OCI-LY3 (cell line): ENCODE data around the gene RTF2.

ENCODE experiments used
- H2AFZ ChIP-seq: fragments of 200-600, 300-600 bp; shearing (Covaris generic); 2 replicates; pipeline ENCODE4 v1.6.0; 2014; ENCODE audit warnings: antibody characterized with exemption, low read depth, low read length
- H3K27ac ChIP-seq: fragments of 200-600, 300-600 bp; sonication (generic); 2 replicates; pipeline ENCODE4 v1.5.1; 2014; ENCODE audit warnings: mild to moderate bottlenecking, low read length, moderate library complexity, mixed read lengths
- H3K27me3 ChIP-seq: fragments of 200-600, 300-600 bp; sonication (generic); 2 replicates; pipeline ENCODE4 v1.6.1; 2014; ENCODE audit warnings: low read depth, low read length, mixed read lengths
- H3K36me3 ChIP-seq: fragments of 200-600, 300-600 bp; sonication (generic); replicated peaks from 2 replicates; pipeline ENCODE3; 2014; ENCODE audit warnings: low read depth, low read length, mixed read lengths
- H3K4me1 ChIP-seq: fragments of 300-600, 200-600 bp; sonication (generic); 2 replicates; pipeline ENCODE4 v1.6.1; 2014; ENCODE audit warnings: low read length, mixed read lengths
- H3K4me2 ChIP-seq: fragments of 200-600, 300-600 bp; sonication (generic); 2 replicates; pipeline ENCODE4 v1.6.1; 2014; ENCODE audit warnings: low read length, mixed read lengths
- H3K4me3 ChIP-seq: fragments of 300-600, 200-600 bp; sonication (generic); 2 replicates; pipeline ENCODE4 v1.5.1; 2014; ENCODE audit warnings: antibody characterized with exemption, mild to moderate bottlenecking, low read length, moderate library complexity
- H3K79me2 ChIP-seq: fragments of 300-600, 200-600 bp; shearing (Covaris generic); 2 replicates; pipeline ENCODE4 v1.6.1; 2014; ENCODE audit warnings: mild to moderate bottlenecking, low read length, mixed read lengths
- H3K9ac ChIP-seq: fragments of 300-600, 200-600 bp; shearing (Covaris generic); 2 replicates; pipeline ENCODE4 v1.6.0; 2014; ENCODE audit warnings: mild to moderate bottlenecking, low read length, moderate library complexity
- H3K9me3 ChIP-seq: fragments of 200-600, 300-600 bp; shearing (Covaris generic); 2 replicates; pipeline ENCODE4 v1.6.1; 2014; ENCODE audit warnings: low read length, mixed read lengths; ENCODE audit not compliant: insufficient read depth
- H4K20me1 ChIP-seq: fragments of 200-600, 300-600 bp; sonication (generic); 2 replicates; pipeline ENCODE4 v1.6.1; 2016; ENCODE audit warnings: low read length, mixed read lengths; ENCODE audit not compliant: insufficient read depth
- EZH2phosphoT487 ChIP-seq: fragments of 200-600 bp; shearing (Covaris generic); IDR thresholded peaks from 2 replicates; pipeline ENCODE4 v1.6.1; 2018; ENCODE audit warnings: antibody characterized with exemption, mixed run types, low read depth
- TF ChIP-seq, protein P1 (sequence below): fragments of 200-600, 300-600 bp; sonication (generic); IDR thresholded peaks from 2 replicates; pipeline ENCODE4 v1.5.1; 2014; ENCODE audit warnings: antibody characterized with exemption, low read length, low read depth

The RTF2 gene

DNA sequence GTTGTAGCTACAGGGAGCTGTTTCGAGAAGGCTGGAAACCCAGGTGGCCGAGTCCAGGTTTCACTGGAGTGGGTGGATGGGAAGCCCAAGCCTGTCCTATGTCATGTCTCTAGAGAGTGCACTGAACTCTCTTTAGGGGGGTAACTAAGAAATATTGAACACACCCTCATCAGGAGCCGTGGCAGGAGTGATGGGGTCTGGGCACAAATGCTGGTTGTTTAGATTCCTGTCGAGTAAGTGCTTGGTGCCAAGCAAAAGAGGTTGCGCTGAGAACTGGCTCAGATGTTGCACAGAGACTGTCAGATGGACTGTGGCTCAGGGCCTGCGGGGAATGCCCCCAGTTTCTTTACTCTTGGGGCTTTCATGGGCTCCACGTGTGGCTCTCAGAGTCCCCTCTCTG, 48.8 kb downstream of the RTF2 start:
- H3K4me3 ChIP-seq: no peak overlapping the region
- no peak overlapping the region for H3K27ac ChIP-seq
- no peaks in the 10 kb centered on the region for H3K27me3 ChIP-seq
- H4K20me1 ChIP-seq: 0 out of 2 replicates have a peak, but pooled peaks cover 3% of the 10 kb centered on the region
- no peaks in the 10 kb centered on the region for H3K79me2 ChIP-seq
- peaks cover 60% of the 10 kb centered on the region for H3K36me3 ChIP-seq
- no peak overlapping the region for H2AFZ ChIP-seq
- no peak overlapping the region for H3K4me2 ChIP-seq
- no peaks in the 10 kb centered on the region for H3K4me1 ChIP-seq
- TF ChIP-seq, protein P1, sequence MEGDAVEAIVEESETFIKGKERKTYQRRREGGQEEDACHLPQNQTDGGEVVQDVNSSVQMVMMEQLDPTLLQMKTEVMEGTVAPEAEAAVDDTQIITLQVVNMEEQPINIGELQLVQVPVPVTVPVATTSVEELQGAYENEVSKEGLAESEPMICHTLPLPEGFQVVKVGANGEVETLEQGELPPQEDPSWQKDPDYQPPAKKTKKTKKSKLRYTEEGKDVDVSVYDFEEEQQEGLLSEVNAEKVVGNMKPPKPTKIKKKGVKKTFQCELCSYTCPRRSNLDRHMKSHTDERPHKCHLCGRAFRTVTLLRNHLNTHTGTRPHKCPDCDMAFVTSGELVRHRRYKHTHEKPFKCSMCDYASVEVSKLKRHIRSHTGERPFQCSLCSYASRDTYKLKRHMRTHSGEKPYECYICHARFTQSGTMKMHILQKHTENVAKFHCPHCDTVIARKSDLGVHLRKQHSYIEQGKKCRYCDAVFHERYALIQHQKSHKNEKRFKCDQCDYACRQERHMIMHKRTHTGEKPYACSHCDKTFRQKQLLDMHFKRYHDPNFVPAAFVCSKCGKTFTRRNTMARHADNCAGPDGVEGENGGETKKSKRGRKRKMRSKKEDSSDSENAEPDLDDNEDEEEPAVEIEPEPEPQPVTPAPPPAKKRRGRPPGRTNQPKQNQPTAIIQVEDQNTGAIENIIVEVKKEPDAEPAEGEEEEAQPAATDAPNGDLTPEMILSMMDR: no peak
- TF ChIP-seq EZH2phosphoT487: no peak
- no peaks in the 10 kb centered on the region for H3K9me3 ChIP-seq
- H3K9ac ChIP-seq: no peak overlapping the region

DNA sequence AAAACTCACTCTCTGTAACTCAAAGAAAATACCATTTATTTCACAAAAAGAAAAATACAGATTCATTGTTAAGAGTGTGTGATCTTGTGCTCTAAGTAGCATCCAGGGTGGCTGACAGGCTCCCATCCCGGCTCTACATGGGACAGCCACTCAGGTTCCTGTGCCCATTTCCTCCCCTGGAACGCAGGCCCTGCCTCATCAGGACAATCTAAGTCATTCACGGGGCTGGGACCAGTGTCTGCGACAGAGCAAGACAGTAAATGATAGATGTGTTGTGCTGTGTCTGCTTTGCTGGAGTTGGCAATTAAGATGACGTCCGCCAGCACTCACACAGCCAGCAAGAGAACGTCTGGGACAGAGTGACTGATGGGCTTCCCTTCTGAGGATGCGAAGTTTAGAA, 49.2 kb downstream of the RTF2 start:
- Histone ChIP-seq H3K9ac (no peak overlapping the region), H4K20me1 (0 out of 2 replicates have a peak, but pooled peaks cover 3% of the 10 kb centered on the region), H3K4me3 (no peak overlapping the region), H3K79me2 (no peaks in the 10 kb centered on the region), H3K4me1 (no peaks in the 10 kb centered on the region), H3K27me3 (no peaks in the 10 kb centered on the region), H3K36me3 (peaks cover 57% of the 10 kb centered on the region), H3K9me3 (no peaks in the 10 kb centered on the region), H3K4me2 (no peak overlapping the region), H2AFZ (no peak overlapping the region), H3K27ac (no peak overlapping the region)
- TF ChIP-seq EZH2phosphoT487: no peak
- TF ChIP-seq, protein P1: no peak

- no peak overlapping the region for H3K4me2 ChIP-seq
- peaks cover 54% of the 10 kb centered on the region for H3K36me3 ChIP-seq
- no peak for TF ChIP-seq EZH2phosphoT487
- TF ChIP-seq, protein P1: no peak
- no peaks in the 10 kb centered on the region for H3K79me2 ChIP-seq
- H3K4me1 ChIP-seq: no peaks in the 10 kb centered on the region
- H3K4me3 ChIP-seq: no peak overlapping the region
- no peak overlapping the region for H3K9ac ChIP-seq
- no peaks in the 10 kb centered on the region for H3K9me3 ChIP-seq
- H3K27ac ChIP-seq: no peak overlapping the region
- 0 out of 2 replicates have a peak, but pooled peaks cover 3% of the 10 kb centered on the region for H4K20me1 ChIP-seq
- H3K27me3 ChIP-seq: no peaks in the 10 kb centered on the region
- H2AFZ ChIP-seq: no peak overlapping the region
These were observed 49.7 kb downstream of the RTF2 start for GRCh38 chr20:56518126-56518525.

DNA sequence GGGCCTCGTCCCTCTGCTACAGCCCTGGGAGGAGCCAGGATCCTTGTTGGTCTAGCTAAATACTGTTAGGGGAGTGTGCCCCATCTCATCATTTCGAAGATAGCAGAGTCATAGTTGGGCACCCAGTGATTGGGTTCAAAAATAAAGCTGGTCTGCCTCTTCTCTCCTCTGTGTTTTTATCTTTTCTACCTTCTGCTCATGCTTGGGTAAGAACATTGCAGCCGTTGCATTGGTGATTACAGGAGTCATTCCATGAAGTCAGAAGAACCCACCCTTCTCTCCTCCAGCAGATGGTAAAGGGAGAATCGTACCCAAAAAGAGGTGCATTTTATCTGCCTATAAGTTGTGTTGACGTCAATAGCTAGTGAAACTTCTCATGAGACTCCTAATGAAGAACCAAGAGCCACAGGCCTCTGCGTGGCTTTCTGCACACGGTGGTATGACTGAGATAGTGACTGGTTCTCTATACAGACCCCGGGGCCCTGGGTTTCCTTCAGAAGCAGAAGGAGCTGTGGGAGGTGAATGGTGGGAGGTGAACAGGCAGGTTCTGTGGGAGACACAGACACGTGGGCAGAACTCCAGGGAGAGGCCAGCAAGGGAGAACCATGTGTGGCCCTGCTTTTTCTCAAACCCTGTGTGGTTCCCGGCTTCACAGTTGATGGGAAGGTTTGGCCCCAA, 50.4 kb downstream of the RTF2 start:
- Histone ChIP-seq H3K27ac (no peak overlapping the region), H3K4me3 (no peak overlapping the region), H4K20me1 (0 out of 2 replicates have a peak, but pooled peaks cover 3% of the 10 kb centered on the region), H3K27me3 (no peaks in the 10 kb centered on the region), H3K9me3 (no peaks in the 10 kb centered on the region), H3K36me3 (peaks cover 48% of the 10 kb centered on the region), H3K9ac (no peak overlapping the region), H3K79me2 (no peaks in the 10 kb centered on the region), H3K4me1 (no peaks in the 10 kb centered on the region), H3K4me2 (no peak overlapping the region), H2AFZ (no peak overlapping the region)
- TF ChIP-seq EZH2phosphoT487: no peak
- TF ChIP-seq, protein P1: no peak
